H9 (cell line): ENCODE data around the gene LMF2. TPM values are rescaled to one million over a fixed set of nuclear protein-coding genes. Genes with fewer than 3 reads are reported as not detected.

Experiments
- DNase-seq: peaks from one replicate; pipeline ENCODE4 v3.0.0-alpha.2; 2017
- H2AFZ ChIP-seq: one replicate; pipeline ENCODE4 v1.6.1; 2013; ENCODE audit warnings: mild to moderate bottlenecking, low read length, control low read depth, moderate library complexity
- H2AK5ac ChIP-seq: 2 replicates; pipeline ENCODE4 v1.6.1; 2013; ENCODE audit warnings: low read length, control low read depth, mixed read lengths; ENCODE audit not compliant: insufficient read length
- H2BK120ac ChIP-seq: one replicate; pipeline ENCODE4 v1.6.1; 2013; ENCODE audit warnings: low read depth, mild to moderate bottlenecking, low read length, control low read depth, inconsistent platforms; ENCODE audit not compliant: poor library complexity, severe bottlenecking
- H2BK12ac ChIP-seq: 2 replicates; pipeline ENCODE4 v1.6.1; 2013; ENCODE audit warnings: low read length, control low read depth, mixed read lengths, low read depth; ENCODE audit not compliant: insufficient read length
- H2BK15ac ChIP-seq: 2 replicates; pipeline ENCODE4 v1.6.1; 2013; ENCODE audit warnings: low read depth, low read length, control low read depth
- H2BK20ac ChIP-seq: one replicate; pipeline ENCODE4 v1.6.1; 2013; ENCODE audit warnings: low read depth, mild to moderate bottlenecking, low read length, control low read depth, inconsistent platforms; ENCODE audit not compliant: poor library complexity, severe bottlenecking
- H2BK5ac ChIP-seq: 2 replicates; pipeline ENCODE4 v1.6.1; 2013; ENCODE audit warnings: low read length, control low read depth, mixed read lengths; ENCODE audit not compliant: insufficient read length
- H3K14ac ChIP-seq: 2 replicates; pipeline ENCODE4 v1.6.1; 2013; ENCODE audit warnings: low read length, control low read depth; ENCODE audit not compliant: insufficient read depth
- H3K18ac ChIP-seq: 2 replicates; pipeline ENCODE4 v1.6.1; 2013; ENCODE audit warnings: low read depth, mild to moderate bottlenecking, mixed read lengths, low read length, control low read depth; ENCODE audit not compliant: insufficient read length
- H3K23ac ChIP-seq: 2 replicates; pipeline ENCODE4 v1.6.1; 2013; ENCODE audit warnings: low read length, control low read depth, mixed read lengths, low read depth; ENCODE audit not compliant: insufficient read length
- H3K23me2 ChIP-seq: 2 replicates; pipeline ENCODE4 v1.6.1; 2013; ENCODE audit warnings: low read depth, mild to moderate bottlenecking, mixed read lengths, low read length, control low read depth; ENCODE audit not compliant: insufficient read length, poor library complexity, severe bottlenecking
- H3K27ac ChIP-seq: 2 replicates; pipeline ENCODE4 v1.5.1; 2013; ENCODE audit warnings: low read length, control low read depth, mixed read lengths, low read depth; ENCODE audit not compliant: insufficient read length
- H3K27me3 ChIP-seq: 2 replicates; pipeline ENCODE4 v1.6.1; 2013; ENCODE audit warnings: low read length, control low read depth, inconsistent platforms; ENCODE audit not compliant: insufficient read depth
- H3K4ac ChIP-seq: 2 replicates; pipeline ENCODE4 v1.6.1; 2013; ENCODE audit warnings: low read depth, mild to moderate bottlenecking, control low read depth, inconsistent platforms, low read length, moderate library complexity
- H3K4me1 ChIP-seq: 2 replicates; pipeline ENCODE4 v1.6.1; 2013; ENCODE audit warnings: low read length, control low read depth, inconsistent platforms; ENCODE audit not compliant: insufficient read depth
- H3K4me2 ChIP-seq: 2 replicates; pipeline ENCODE4 v1.6.1; 2013; ENCODE audit warnings: low read length, control low read depth, mixed read lengths; ENCODE audit not compliant: insufficient read length, insufficient read depth
- H3K56ac ChIP-seq: 2 replicates; pipeline ENCODE4 v1.6.1; 2013; ENCODE audit warnings: low read depth, mild to moderate bottlenecking, mixed read lengths, low read length, control low read depth; ENCODE audit not compliant: insufficient read length
- H3K79me1 ChIP-seq: 2 replicates; pipeline ENCODE4 v1.6.1; 2013; ENCODE audit warnings: low read depth, mild to moderate bottlenecking, moderate library complexity, low read length, control low read depth, inconsistent platforms; ENCODE audit not compliant: insufficient read depth, poor library complexity, severe bottlenecking
- H3K79me2 ChIP-seq: 2 replicates; pipeline ENCODE4 v1.6.1; 2013; ENCODE audit warnings: low read length, control low read depth, inconsistent platforms; ENCODE audit not compliant: insufficient read depth
- H3K9ac ChIP-seq: 2 replicates; pipeline ENCODE4 v1.6.1; 2013; ENCODE audit warnings: low read length, control low read depth, mixed read lengths; ENCODE audit not compliant: insufficient read length; ENCODE audit errors: extremely low read depth
- H3K9me3 ChIP-seq: one replicate; pipeline ENCODE4 v1.6.1; 2013; ENCODE audit warnings: low read depth, low read length, inconsistent platforms; ENCODE audit not compliant: control insufficient read depth
- H3T11ph ChIP-seq: one replicate; pipeline ENCODE4 v1.6.1; 2013; ENCODE audit warnings: mild to moderate bottlenecking, low read length, control low read depth, inconsistent platforms
- H4K20me1 ChIP-seq: one replicate; pipeline ENCODE4 v1.6.1; 2013; ENCODE audit not compliant: control insufficient read depth, insufficient read length, insufficient read depth
- H4K5ac ChIP-seq: 2 replicates; pipeline ENCODE4 v1.6.1; 2013; ENCODE audit warnings: low read depth, mild to moderate bottlenecking, mixed read lengths, low read length, control low read depth; ENCODE audit not compliant: insufficient read length
- H4K8ac ChIP-seq: replicated peaks from 2 replicates; pipeline ENCODE4 v1.6.1; 2013; ENCODE audit warnings: low read length, control low read depth, mixed read lengths, low read depth; ENCODE audit not compliant: insufficient read length
- H4K91ac ChIP-seq: 2 replicates; pipeline ENCODE4 v1.6.1; 2013; ENCODE audit warnings: low read depth, mild to moderate bottlenecking, moderate library complexity, mixed read lengths, low read length, control low read depth; ENCODE audit not compliant: insufficient read length
- H3K27ac Mint-ChIP-seq, 3 experiments: 2 replicates in 2 of 3; 3 replicates in 1 of 3; pipeline ENCODE4 v1.8.0; 2020 to 2021; ENCODE audit warnings: mixed read lengths in 3 of 3, mild to moderate bottlenecking in 1 of 3, moderate library complexity in 1 of 3
- H3K27me3 Mint-ChIP-seq: 2 replicates; pipeline ENCODE4 v1.8.0; 2021; ENCODE audit warnings: low read depth, mild to moderate bottlenecking, moderate library complexity, mixed read lengths
- H3K36me3 Mint-ChIP-seq, 3 experiments: 2 replicates in 2 of 3; 3 replicates in 1 of 3; pipeline ENCODE4 v1.8.0; 2020 to 2021; ENCODE audit warnings: low read depth in 3 of 3, mixed read lengths in 3 of 3; ENCODE audit not compliant: insufficient read depth in 1 of 3
- H3K4me1 Mint-ChIP-seq, 2 experiments: 2 replicates each; pipeline ENCODE4 v1.8.0; 2020; ENCODE audit warnings: mixed read lengths in 2 of 2
- H3K4me3 Mint-ChIP-seq, 2 experiments: 2 replicates in 1 of 2; 3 replicates in 1 of 2; pipeline ENCODE4 v1.8.0; 2020 to 2021; ENCODE audit warnings: mild to moderate bottlenecking in 2 of 2, mixed read lengths in 2 of 2, moderate library complexity in 1 of 2
- H3K9me3 Mint-ChIP-seq, 2 experiments: 2 replicates in 1 of 2; 3 replicates in 1 of 2; pipeline ENCODE4 v1.8.0; 2020; ENCODE audit warnings: mild to moderate bottlenecking in 2 of 2, mixed read lengths in 2 of 2, moderate library complexity in 1 of 2
- whole genome bisulfite sequencing: extraction: QIAGEN DNeasy Blood & Tissue Kit; methylation state at CpG from one replicate; pipeline ENCODE4 v1.1.7; 2013; ENCODE audit warnings: missing lambda C conversion rate, low lambda C conversion rate, mixed read lengths; ENCODE audit not compliant: insufficient read length; ENCODE audit errors: extremely low coverage; 5-methylcytosine and 5-hydroxymethylcytosine counted together
- total RNA-seq: library from RNA; stranded (reverse); gene quantifications from 2 replicates; pipeline ENCODE4 v1.2.1, GENCODE V29; 2021
- TF ChIP-seq, protein P1 (sequence below): fragments of 200-600 bp; sonication (generic); conservative IDR thresholded peaks from 3 replicates; pipeline ENCODE4 v1.8.0; 2021; ENCODE audit warnings: antibody characterized with exemption, mild to moderate bottlenecking

LMF2 gene
- total RNA-seq, 1 experiment from 2014 or later: 43.6 TPM

- no peak overlapping the region for H3K23ac ChIP-seq
- H3K23me2 ChIP-seq: no peaks in the 10 kb centered on the region
- no peaks in the 10 kb centered on the region for H3K79me1 ChIP-seq
- no peak overlapping the region for H4K91ac ChIP-seq
- no peak for DNase-seq
- H3K27me3 ChIP-seq: no peaks in the 10 kb centered on the region
- H2BK120ac ChIP-seq: no peak overlapping the region
- no peaks in the 10 kb centered on the region for H3K4me1 ChIP-seq
- no peak overlapping the region for H2BK20ac ChIP-seq
- H4K20me1 ChIP-seq: no peaks in the 10 kb centered on the region
- WGBS: no CpG with 5 or more reads among the region's 19 CpGs
- H3K27ac ChIP-seq: no peak overlapping the region
- H3K4me3 Mint-ChIP-seq: no peak overlapping the region
- H2BK12ac ChIP-seq: no peak overlapping the region
- no peak overlapping the region for H4K5ac ChIP-seq
- H3T11ph ChIP-seq: no peak overlapping the region
- H3K9ac ChIP-seq: no peak overlapping the region
- H2AK5ac ChIP-seq: no peak overlapping the region
- no peak overlapping the region for H3K4me2 ChIP-seq
- H3K9me3 ChIP-seq: no peaks in the 10 kb centered on the region
- no peak overlapping the region for H4K8ac ChIP-seq
- no peak overlapping the region for H2BK15ac ChIP-seq
- peaks cover 8% of the 10 kb centered on the region for H3K27me3 Mint-ChIP-seq
- H3K27ac Mint-ChIP-seq: no peak overlapping the region
- H3K4me1 Mint-ChIP-seq: peaks cover 3 to 6% of the 10 kb centered on the region in 2 experiments; a peak in 2 of 4 replicates
- H3K18ac ChIP-seq: no peak overlapping the region
- TF ChIP-seq, protein P1, sequence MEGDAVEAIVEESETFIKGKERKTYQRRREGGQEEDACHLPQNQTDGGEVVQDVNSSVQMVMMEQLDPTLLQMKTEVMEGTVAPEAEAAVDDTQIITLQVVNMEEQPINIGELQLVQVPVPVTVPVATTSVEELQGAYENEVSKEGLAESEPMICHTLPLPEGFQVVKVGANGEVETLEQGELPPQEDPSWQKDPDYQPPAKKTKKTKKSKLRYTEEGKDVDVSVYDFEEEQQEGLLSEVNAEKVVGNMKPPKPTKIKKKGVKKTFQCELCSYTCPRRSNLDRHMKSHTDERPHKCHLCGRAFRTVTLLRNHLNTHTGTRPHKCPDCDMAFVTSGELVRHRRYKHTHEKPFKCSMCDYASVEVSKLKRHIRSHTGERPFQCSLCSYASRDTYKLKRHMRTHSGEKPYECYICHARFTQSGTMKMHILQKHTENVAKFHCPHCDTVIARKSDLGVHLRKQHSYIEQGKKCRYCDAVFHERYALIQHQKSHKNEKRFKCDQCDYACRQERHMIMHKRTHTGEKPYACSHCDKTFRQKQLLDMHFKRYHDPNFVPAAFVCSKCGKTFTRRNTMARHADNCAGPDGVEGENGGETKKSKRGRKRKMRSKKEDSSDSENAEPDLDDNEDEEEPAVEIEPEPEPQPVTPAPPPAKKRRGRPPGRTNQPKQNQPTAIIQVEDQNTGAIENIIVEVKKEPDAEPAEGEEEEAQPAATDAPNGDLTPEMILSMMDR: no peak
- H3K56ac ChIP-seq: no peak overlapping the region
- no peak overlapping the region for H3K4ac ChIP-seq
- no peak overlapping the region for H2BK5ac ChIP-seq
- no peak overlapping the region for H2AFZ ChIP-seq
- peaks cover 0 to 3% of the 10 kb centered on the region in 2 experiments; a peak in 1 of 5 replicates for H3K9me3 Mint-ChIP-seq
- H3K36me3 Mint-ChIP-seq: peaks cover 0 to 2% (median 0%) of the 10 kb centered on the region in 3 experiments; a peak in 1 of 7 replicates
- H3K14ac ChIP-seq: no peak overlapping the region
- no peaks in the 10 kb centered on the region for H3K79me2 ChIP-seq
These were observed 18.6 kb downstream of the LMF2 start for GRCh38 chr22:50488886-50489285.
